CD8-positive, alpha-beta memory T cell (primary cell): Measurements from ENCODE around the gene CCDC102B. TPM values are rescaled to one million over a fixed set of nuclear protein-coding genes. Genes with fewer than 3 reads are reported as not detected.
"Not testable (repeated sequence)": the region's sequence is repeated elsewhere in the genome, so short reads cannot be mapped to it uniquely, and the experiment has no call there.

Experiments used
- CTCF ChIA-PET: fragments of 350-600 bp; sonication (Branson Sonifier 250); formaldehyde crosslinking; loops from one replicate; lab custom pipeline; 2021; ENCODE audit warnings: antibody characterized with exemption; lab: Charles Lee
- POLR2A ChIA-PET: fragments of 350-600 bp; sonication (Branson Sonifier 250); formaldehyde crosslinking; loops from one replicate; lab custom pipeline; 2021; ENCODE audit warnings: antibody characterized with exemption; lab: Charles Lee
- DNase-seq, 5 donors: peaks; one replicate each; pipeline versions ENCODE4 v3.0.0 to v3.0.0-alpha.2; 2020 to 2022; ENCODE audit warnings: mixed read lengths in 1 of 5
- H3K27ac ChIP-seq: one replicate; pipeline ENCODE4 v1.7.0; 2013; ENCODE audit warnings: low read depth, mild to moderate bottlenecking, low read length, moderate library complexity
- H3K27me3 ChIP-seq: 2 replicates; pipeline ENCODE4 v1.7.0; 2013; ENCODE audit warnings: low read length, mild to moderate bottlenecking; ENCODE audit not compliant: insufficient read depth, poor library complexity, severe bottlenecking
- H3K36me3 ChIP-seq: 2 replicates; pipeline ENCODE4 v1.7.0; 2013; ENCODE audit warnings: mild to moderate bottlenecking, low read length, moderate library complexity; ENCODE audit not compliant: insufficient read depth
- H3K4me1 ChIP-seq: 2 replicates; pipeline ENCODE4 v1.7.0; 2013; ENCODE audit warnings: mild to moderate bottlenecking, low read length, moderate library complexity; ENCODE audit not compliant: insufficient read depth
- H3K4me3 ChIP-seq: 2 replicates; pipeline ENCODE4 v1.7.0; 2013; ENCODE audit warnings: mild to moderate bottlenecking, low read length
- H3K9me3 ChIP-seq: 2 replicates; pipeline ENCODE4 v1.7.0; 2013; ENCODE audit warnings: mild to moderate bottlenecking, low read length
- H3K27ac Mint-ChIP-seq, 8 donors: one replicate each; pipeline ENCODE4 v1.8.0; 2020 to 2021; ENCODE audit warnings: mixed read lengths in 8 of 8, mild to moderate bottlenecking in 6 of 8, inconsistent platforms in 3 of 8, moderate library complexity in 3 of 8
- H3K27me3 Mint-ChIP-seq, 2 donors: one replicate each; pipeline ENCODE4 v1.8.0; 2020 to 2021; ENCODE audit warnings: mixed read lengths in 2 of 2, mild to moderate bottlenecking in 1 of 2, moderate library complexity in 1 of 2
- H3K36me3 Mint-ChIP-seq, 3 donors: one replicate each; pipeline ENCODE4 v1.8.0; 2020 to 2021; ENCODE audit warnings: mixed read lengths in 3 of 3, inconsistent platforms in 1 of 3, mild to moderate bottlenecking in 1 of 3
- H3K4me1 Mint-ChIP-seq, 3 donors: one replicate each; pipeline ENCODE4 v1.8.0; 2020 to 2021; ENCODE audit warnings: mixed read lengths in 3 of 3, inconsistent platforms in 1 of 3, mild to moderate bottlenecking in 1 of 3
- H3K4me3 Mint-ChIP-seq, 7 donors: one replicate each; pipeline ENCODE4 v1.8.0; 2020 to 2021; ENCODE audit warnings: mixed read lengths in 7 of 7, mild to moderate bottlenecking in 6 of 7, moderate library complexity in 4 of 7, inconsistent platforms in 2 of 7
- H3K9me3 Mint-ChIP-seq, 5 donors: one replicate each; pipeline ENCODE4 v1.8.0; 2020 to 2022; ENCODE audit warnings: mixed read lengths in 5 of 5, mild to moderate bottlenecking in 3 of 5, moderate library complexity in 2 of 5, inconsistent platforms in 1 of 5
- polyA plus RNA-seq: library from polyadenylated mRNA; unstranded; fragments of 300-500 nt; fragmentation: Illumina TruSeq; gene quantifications from one replicate; pipeline ENCODE4 v1.2.3, GENCODE V29; 2021
- total RNA-seq, 2 experiments: library from RNA; stranded (reverse); gene quantifications; one replicate each; pipeline ENCODE4 v1.2.3, GENCODE V29; 2021

CCDC102B gene
- total and polyA plus RNA-seq, 3 experiments from 2014 or later: 0.75 to 4.7 (median 1.1) TPM

DNA sequence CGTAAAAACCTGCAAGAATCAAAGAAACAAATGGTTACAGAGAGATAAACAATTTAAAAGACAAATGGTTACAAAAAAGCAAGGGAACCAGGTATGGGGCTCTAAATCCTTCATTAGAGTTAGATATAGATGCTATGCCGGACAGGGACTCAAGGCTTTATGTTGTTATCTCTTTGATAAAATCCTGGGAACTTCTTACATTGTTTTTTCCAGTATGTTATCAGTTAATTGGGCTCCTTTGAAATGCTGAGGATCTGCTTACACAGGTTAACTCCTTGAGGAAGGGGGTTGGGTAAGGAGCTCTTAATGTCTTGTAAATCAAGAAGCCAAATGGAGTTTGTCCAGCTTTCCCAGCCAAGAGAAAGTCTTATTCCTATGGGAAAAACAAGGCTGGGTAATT lies 146.0 kb downstream of the CCDC102B start:
- H3K27me3 Mint-ChIP-seq, DNase-seq, POLR2A ChIA-PET, H3K27ac ChIP-seq, H3K9me3 Mint-ChIP-seq, H3K4me3 Mint-ChIP-seq, H3K36me3 ChIP-seq, H3K27ac Mint-ChIP-seq, H3K4me1 Mint-ChIP-seq, H3K4me1 ChIP-seq, H3K9me3 ChIP-seq, H3K4me3 ChIP-seq, H3K27me3 ChIP-seq, CTCF ChIA-PET, H3K36me3 Mint-ChIP-seq: not testable (repeated sequence)

GRCh38 chr18:68944330-68944729 lies 146.4 kb downstream of the CCDC102B start:
- H3K4me1 Mint-ChIP-seq: no peaks in the 10 kb centered on the region
- no peaks in the 10 kb centered on the region for H3K36me3 Mint-ChIP-seq
- CTCF ChIA-PET: no interaction called here
- no peak overlapping the region for H3K4me3 Mint-ChIP-seq
- H3K4me3 ChIP-seq: no peak overlapping the region
- H3K27me3 Mint-ChIP-seq: no peaks in the 10 kb centered on the region
- no peaks in the 10 kb centered on the region for H3K36me3 ChIP-seq
- no peak overlapping the region for H3K27ac Mint-ChIP-seq
- no peaks in the 10 kb centered on the region for H3K9me3 ChIP-seq
- H3K27ac ChIP-seq: no peak overlapping the region
- H3K9me3 Mint-ChIP-seq: no peaks in the 10 kb centered on the region
- POLR2A ChIA-PET: no interaction called here
- DNase-seq: no peak
- H3K4me1 ChIP-seq: no peaks in the 10 kb centered on the region
- H3K27me3 ChIP-seq: no peaks in the 10 kb centered on the region

- Histone ChIP-seq H3K27ac (no peak overlapping the region), H3K36me3 (no peaks in the 10 kb centered on the region), H3K4me3 (no peak overlapping the region), H3K4me1 (no peaks in the 10 kb centered on the region), H3K27me3 (no peaks in the 10 kb centered on the region), H3K9me3 (no peaks in the 10 kb centered on the region)
- Mint-ChIP-seq H3K36me3 (no peaks in the 10 kb centered on the region), H3K4me1 (no peaks in the 10 kb centered on the region), H3K27me3 (no peaks in the 10 kb centered on the region), H3K9me3 (no peaks in the 10 kb centered on the region), H3K27ac (no peak overlapping the region), H3K4me3 (no peak overlapping the region)
- POLR2A ChIA-PET: no interaction called here
- CTCF ChIA-PET: no interaction called here
- DNase-seq: no peak
Measured at GRCh38 chr18:68944826-68945225, 146.9 kb downstream of the CCDC102B start.

- POLR2A ChIA-PET: no interaction called here
Measured at GRCh38 chr18:68948622-68949021, 150.7 kb downstream of the CCDC102B start.

GRCh38 chr18:68954738-68955137 lies 156.9 kb downstream of the CCDC102B start:
- ChIA-PET CTCF (no interaction called here), POLR2A (no interaction called here)
- H3K27ac ChIP-seq: no peak overlapping the region
- Mint-ChIP-seq H3K36me3 (no peaks in the 10 kb centered on the region), H3K4me3 (no peak overlapping the region), H3K27ac (no peak overlapping the region), H3K27me3 (no peaks in the 10 kb centered on the region), H3K9me3 (peaks cover 0 to 10% (median 2%) of the 10 kb centered on the region in 5 donors), H3K4me1 (no peaks in the 10 kb centered on the region)
- H3K27me3 ChIP-seq: no peaks in the 10 kb centered on the region
- no peaks in the 10 kb centered on the region for H3K36me3 ChIP-seq
- H3K9me3 ChIP-seq: no peaks in the 10 kb centered on the region
- no peak for DNase-seq
- no peaks in the 10 kb centered on the region for H3K4me1 ChIP-seq
- no peak overlapping the region for H3K4me3 ChIP-seq

More at GRCh38 chr18:68948622-68949021, 150.7 kb downstream of the CCDC102B start:
- no peaks in the 10 kb centered on the region for H3K27me3 Mint-ChIP-seq
- no peak overlapping the region for H3K4me3 ChIP-seq
- CTCF ChIA-PET: no interaction called here
- H3K27me3 ChIP-seq: no peaks in the 10 kb centered on the region
- H3K4me1 Mint-ChIP-seq: no peaks in the 10 kb centered on the region
- H3K4me3 Mint-ChIP-seq: no peak overlapping the region
- no peak overlapping the region for H3K27ac ChIP-seq
- no peaks in the 10 kb centered on the region for H3K9me3 ChIP-seq
- DNase-seq: no peak
- no peak overlapping the region for H3K27ac Mint-ChIP-seq
- H3K36me3 ChIP-seq: no peaks in the 10 kb centered on the region
- peaks cover 0 to 10% (median 0%) of the 10 kb centered on the region in 5 donors for H3K9me3 Mint-ChIP-seq
- H3K4me1 ChIP-seq: no peaks in the 10 kb centered on the region
- no peaks in the 10 kb centered on the region for H3K36me3 Mint-ChIP-seq

DNA sequence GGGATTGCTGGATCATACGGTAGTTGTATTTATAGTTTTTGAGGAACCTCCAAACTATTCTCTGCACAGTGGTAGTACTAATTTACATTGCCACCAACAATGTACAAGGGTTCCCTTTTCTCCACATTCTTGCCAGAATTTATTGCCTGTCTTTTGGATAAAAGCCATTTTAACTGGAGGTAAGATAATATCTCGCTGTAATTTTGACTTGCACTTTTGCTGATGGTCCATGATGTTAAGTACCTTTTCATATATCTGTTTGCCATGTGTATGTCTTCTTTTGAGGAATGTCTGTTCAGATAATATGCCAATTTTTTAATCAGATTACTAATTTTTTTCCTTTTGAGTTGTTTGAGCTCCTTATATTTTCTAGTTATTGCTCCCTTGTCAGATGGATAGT lies 158.8 kb downstream of the CCDC102B start:
- no peaks in the 10 kb centered on the region for H3K9me3 ChIP-seq
- no peaks in the 10 kb centered on the region for H3K27me3 ChIP-seq
- Mint-ChIP-seq H3K36me3 (no peaks in the 10 kb centered on the region), H3K27me3 (no peaks in the 10 kb centered on the region), H3K4me3 (no peak overlapping the region), H3K9me3 (peaks cover 0 to 10% (median 2%) of the 10 kb centered on the region in 5 donors), H3K27ac (no peak overlapping the region), H3K4me1 (no peaks in the 10 kb centered on the region)
- H3K27ac ChIP-seq: no peak overlapping the region
- H3K36me3 ChIP-seq: no peaks in the 10 kb centered on the region
- H3K4me1 ChIP-seq: no peaks in the 10 kb centered on the region
- CTCF ChIA-PET: no interaction called here
- no peak for DNase-seq
- POLR2A ChIA-PET: no interaction called here
- no peak overlapping the region for H3K4me3 ChIP-seq

GRCh38 chr18:68960355-68960754 lies 162.5 kb downstream of the CCDC102B start:
- Histone ChIP-seq H3K4me3 (no peak overlapping the region), H3K27ac (no peak overlapping the region), H3K27me3 (no peaks in the 10 kb centered on the region), H3K36me3 (no peaks in the 10 kb centered on the region), H3K9me3 (no peaks in the 10 kb centered on the region), H3K4me1 (no peaks in the 10 kb centered on the region)
- peaks cover 0 to 4% (median 0%) of the 10 kb centered on the region in 5 donors for H3K9me3 Mint-ChIP-seq
- CTCF ChIA-PET: no interaction called here
- POLR2A ChIA-PET: no interaction called here
- DNase-seq: no peak
- no peaks in the 10 kb centered on the region for H3K27me3 Mint-ChIP-seq
- no peaks in the 10 kb centered on the region for H3K36me3 Mint-ChIP-seq
- H3K4me1 Mint-ChIP-seq: no peaks in the 10 kb centered on the region
- H3K27ac Mint-ChIP-seq: no peak overlapping the region
- H3K4me3 Mint-ChIP-seq: no peak overlapping the region

DNA sequence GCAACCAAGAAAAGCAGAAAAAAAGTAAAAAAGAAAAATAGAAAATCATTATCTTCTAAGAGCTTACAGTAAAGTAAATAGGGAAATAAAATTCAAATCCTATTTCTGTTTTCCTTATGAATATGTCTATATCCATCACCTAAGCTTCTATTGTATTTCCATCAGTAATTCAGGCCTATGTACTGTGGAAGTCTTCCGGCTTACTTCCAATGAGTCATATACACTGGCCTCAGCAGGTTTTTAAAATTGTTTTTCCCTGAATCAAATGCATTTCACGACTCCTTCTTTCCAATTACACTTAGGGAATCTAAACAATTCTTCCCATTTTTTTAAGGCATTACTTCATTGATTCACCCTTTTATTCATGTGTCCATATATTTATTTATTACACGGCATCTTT lies 164.7 kb downstream of the CCDC102B start:
- Histone ChIP-seq H3K36me3 (no peaks in the 10 kb centered on the region), H3K27ac (no peak overlapping the region), H3K4me1 (no peaks in the 10 kb centered on the region), H3K27me3 (no peaks in the 10 kb centered on the region), H3K4me3 (no peak overlapping the region), H3K9me3 (no peaks in the 10 kb centered on the region)
- H3K4me1 Mint-ChIP-seq: no peaks in the 10 kb centered on the region
- no peaks in the 10 kb centered on the region for H3K36me3 Mint-ChIP-seq
- no peak for DNase-seq
- H3K27ac Mint-ChIP-seq: peak overlapping the region in 1 of 8 donors; percentile 56
- POLR2A ChIA-PET: no interaction called here
- CTCF ChIA-PET: no interaction called here
- no peak overlapping the region for H3K4me3 Mint-ChIP-seq
- no peaks in the 10 kb centered on the region for H3K27me3 Mint-ChIP-seq
- peaks cover 0 to 4% (median 0%) of the 10 kb centered on the region in 5 donors for H3K9me3 Mint-ChIP-seq

GRCh38 chr18:68965817-68966216 lies 167.9 kb downstream of the CCDC102B start:
- Histone ChIP-seq H3K4me3 (no peak overlapping the region), H3K27me3 (no peaks in the 10 kb centered on the region), H3K4me1 (no peaks in the 10 kb centered on the region), H3K27ac (no peak overlapping the region), H3K36me3 (no peaks in the 10 kb centered on the region), H3K9me3 (no peaks in the 10 kb centered on the region)
- CTCF ChIA-PET: no interaction called here
- DNase-seq: no peak
- POLR2A ChIA-PET: no interaction called here
- Mint-ChIP-seq H3K9me3 (no peaks in the 10 kb centered on the region), H3K4me1 (no peaks in the 10 kb centered on the region), H3K36me3 (no peaks in the 10 kb centered on the region), H3K27ac (no peak overlapping the region), H3K27me3 (no peaks in the 10 kb centered on the region), H3K4me3 (no peak overlapping the region)
